SK-N-SH (cell line): ENCODE results near the gene PTPRD. TPM values are rescaled to one million over a fixed set of nuclear protein-coding genes. Genes with fewer than 3 reads are reported as not detected.

Experiments
- CTCF ChIA-PET: fragments of 300-600, 350-600 bp; formaldehyde crosslinking; extraction: SDS; loops from one replicate; lab custom pipeline; 2021; lab: Yijun Ruan, JAX
- POLR2A ChIA-PET: fragments of 350-600 bp; sonication (Branson Sonifier 250); formaldehyde crosslinking; extraction: SDS; loops from one replicate; lab custom pipeline; 2020; ENCODE audit warnings: antibody characterized with exemption, inconsistent platforms; lab: Yijun Ruan, JAX
- DNase-seq: peaks from one replicate; pipeline ENCODE4 v3.0.0; 2012
- H2AFZ ChIP-seq: fragments of 200-600 bp; sonication (generic); 2 replicates; pipeline ENCODE4 v1.8.1; 2016; ENCODE audit warnings: antibody characterized with exemption, mild to moderate bottlenecking, low read depth
- H3F3A ChIP-seq: fragments of 200-600 bp; sonication (generic); replicated peaks from 2 replicates; pipeline ENCODE3; 2016; ENCODE audit warnings: antibody characterized with exemption, mild to moderate bottlenecking; ENCODE audit not compliant: insufficient read depth
- H3K27ac ChIP-seq, 2 experiments: fragments of 200-500 bp in 1 of 2; fragments of 200-600 bp in 1 of 2; sonication (Bioruptor generic) in 1 of 2; sonication (generic), shearing (Covaris generic) in 1 of 2; 2 replicates each; pipeline versions ENCODE4 v1.5.1 to v1.6.1; 2014 to 2016; ENCODE audit warnings: low read depth in 2 of 2, inconsistent platforms in 1 of 2, low read length in 1 of 2, mild to moderate bottlenecking in 1 of 2, mixed read lengths in 1 of 2
- H3K27me3 ChIP-seq: fragments of 200-600 bp; sonication (generic), shearing (Covaris generic); 2 replicates; pipeline ENCODE4 v1.6.1; 2016; ENCODE audit warnings: mixed run types; ENCODE audit not compliant: insufficient read depth
- H3K36me3 ChIP-seq, 2 experiments: fragments of 200-500 bp in 1 of 2; fragments of 200-600 bp in 1 of 2; sonication (Bioruptor generic) in 1 of 2; sonication (generic) in 1 of 2; replicated peaks in 1 of 2; 2 replicates each; pipeline versions ENCODE3 to v1.5.1; 2014 to 2016; ENCODE audit warnings: low read length in 1 of 2, mild to moderate bottlenecking in 1 of 2; ENCODE audit not compliant: insufficient read depth in 2 of 2, control insufficient read depth in 1 of 2
- H3K4me1 ChIP-seq, 2 experiments: fragments of 200-500 bp in 1 of 2; fragments of 200-600 bp in 1 of 2; sonication (Bioruptor generic) in 1 of 2; sonication (generic), shearing (Covaris generic) in 1 of 2; 2 replicates each; pipeline versions ENCODE4 v1.5.1 to v1.6.1; 2014 to 2016; ENCODE audit warnings: low read depth in 1 of 2, low read length in 1 of 2, mixed run types in 1 of 2; ENCODE audit not compliant: insufficient read depth in 2 of 2, control insufficient read depth in 1 of 2
- H3K4me2 ChIP-seq: fragments of 200-600 bp; sonication (generic), shearing (Covaris generic); 2 replicates; pipeline ENCODE4 v1.6.1; 2017; ENCODE audit warnings: mixed run types
- H3K4me3 ChIP-seq, 2 experiments: fragments of 200-500 bp in 1 of 2; fragments of 200-600 bp in 1 of 2; sonication (Bioruptor generic) in 1 of 2; sonication (generic), shearing (Covaris generic) in 1 of 2; 2 replicates each; pipeline versions ENCODE4 v1.5.1 to v1.8.1; 2014 to 2016; ENCODE audit warnings: low read depth in 2 of 2, inconsistent platforms in 1 of 2, low read length in 1 of 2, mild to moderate bottlenecking in 1 of 2, mixed read lengths in 1 of 2, moderate library complexity in 1 of 2
- H3K79me2 ChIP-seq: fragments of 200-600 bp; sonication (generic); 2 replicates; pipeline ENCODE4 v1.8.1; 2017; ENCODE audit warnings: mild to moderate bottlenecking; ENCODE audit not compliant: insufficient read depth
- H3K9ac ChIP-seq: fragments of 200-600 bp; sonication (generic); 2 replicates; pipeline ENCODE4 v1.6.1; 2017; ENCODE audit warnings: mixed run types
- H3K9me2 ChIP-seq: fragments of 200-600 bp; sonication (generic); 2 replicates; pipeline ENCODE4 v1.6.1; 2017; ENCODE audit warnings: mixed run types
- H3K9me3 ChIP-seq: fragments of 200-600 bp; sonication (generic); 2 replicates; pipeline ENCODE4 v1.6.1; 2017; ENCODE audit warnings: mixed run types, mild to moderate bottlenecking, moderate library complexity
- H4K20me1 ChIP-seq: fragments of 200-600 bp; sonication (generic); 2 replicates; pipeline ENCODE4 v1.6.1; 2017; ENCODE audit warnings: mild to moderate bottlenecking, mixed run types; ENCODE audit not compliant: insufficient read depth
- CTCF ChIP-seq: fragments of 200-600 bp; sonication (generic); IDR thresholded peaks from 2 replicates; pipeline ENCODE4 v1.6.1; 2017; ENCODE audit warnings: antibody characterized with exemption, mild to moderate bottlenecking, moderate library complexity
- ELF1 ChIP-seq: IDR thresholded peaks from 2 replicates; pipeline ENCODE4 v1.4.0; 2012
- EP300 ChIP-seq, 2 experiments: IDR thresholded peaks; 2 replicates each; pipeline versions ENCODE4 v1.4.0 to v1.6.1; 2012; ENCODE audit warnings: borderline replicate concordance in 1 of 2, low read depth in 1 of 2, low read length in 1 of 2
- FOSL2 ChIP-seq: IDR thresholded peaks from 2 replicates; pipeline ENCODE4 v1.4.0; 2012; ENCODE audit warnings: low read depth, mild to moderate bottlenecking, moderate library complexity, borderline replicate concordance
- GATA2 ChIP-seq: sonication (generic); formaldehyde crosslinking; IDR thresholded peaks from 2 replicates; pipeline ENCODE4 v1.5.0; 2020; ENCODE audit warnings: mild to moderate bottlenecking, missing genetic modification reagents
- IRF3 ChIP-seq: fragments of 150-350 bp; IDR thresholded peaks from 2 replicates; pipeline ENCODE4 v1.6.1; 2016; ENCODE audit warnings: mild to moderate bottlenecking, low read depth, low read length
- JUND ChIP-seq: IDR thresholded peaks from 2 replicates; pipeline ENCODE4 v1.4.0; 2012
- NFIC ChIP-seq: IDR thresholded peaks from 2 replicates; pipeline ENCODE4 v1.4.0; 2012; ENCODE audit warnings: borderline replicate concordance
- NRF1 ChIP-seq: IDR thresholded peaks from 2 replicates; pipeline ENCODE4 v1.6.1; 2012; ENCODE audit warnings: low read depth, mild to moderate bottlenecking, low read length
- POLR2AphosphoS5 ChIP-seq: IDR thresholded peaks from 2 replicates; pipeline ENCODE4 v1.6.1; 2012; ENCODE audit warnings: low read depth, low read length
- RCOR1 ChIP-seq: fragments of 150-350 bp; IDR thresholded peaks from 2 replicates; pipeline ENCODE4 v1.6.1; 2017; ENCODE audit warnings: antibody characterized with exemption, low read length
- RXRA ChIP-seq: IDR thresholded peaks from 2 replicates; pipeline ENCODE4 v1.4.0; 2012; ENCODE audit warnings: low read depth, mild to moderate bottlenecking, borderline replicate concordance
- SMC3 ChIP-seq: IDR thresholded peaks from 2 replicates; pipeline ENCODE4 v1.6.1; 2012; ENCODE audit warnings: low read depth, low read length, improper control_type of control experiment
- TAF1 ChIP-seq: IDR thresholded peaks from 2 replicates; pipeline ENCODE4 v1.6.1; 2012; ENCODE audit warnings: low read depth, mild to moderate bottlenecking, low read length, moderate library complexity, borderline replicate concordance
- TEAD4 ChIP-seq: IDR thresholded peaks from 2 replicates; pipeline ENCODE4 v1.4.0; 2012; ENCODE audit warnings: mild to moderate bottlenecking, borderline replicate concordance; ENCODE audit not compliant: insufficient read depth
- USF1 ChIP-seq: IDR thresholded peaks from 2 replicates; pipeline ENCODE4 v1.4.0; 2012; ENCODE audit warnings: low read depth, borderline replicate concordance
- USF2 ChIP-seq: fragments of 150-350 bp; IDR thresholded peaks from 2 replicates; pipeline ENCODE4 v1.6.1; 2017; ENCODE audit warnings: antibody characterized with exemption, low read length, low read depth, borderline replicate concordance
- WGBS: methylation state at CpG from one replicate; pipeline ENCODE4 v1.1.6; 2017; ENCODE audit warnings: low lambda C conversion rate; 5-methylcytosine and 5-hydroxymethylcytosine counted together
- polyA plus RNA-seq, 3 experiments: library from polyadenylated mRNA; depleted of rRNA; stranded (reverse); fragments of >200 nt; gene quantifications; 2 replicates each; pipeline ENCODE4 v1.2.3, GENCODE V29; 2012
- TF ChIP-seq, protein P1 (sequence below): IDR thresholded peaks from 2 replicates; pipeline ENCODE4 v1.4.0; 2012; ENCODE audit warnings: low read depth, borderline replicate concordance

Gene PTPRD
- polyA plus RNA-seq, 1 of the 3 experiments (the other 2 are of a cell fraction), result 0.15 TPM

DNA sequence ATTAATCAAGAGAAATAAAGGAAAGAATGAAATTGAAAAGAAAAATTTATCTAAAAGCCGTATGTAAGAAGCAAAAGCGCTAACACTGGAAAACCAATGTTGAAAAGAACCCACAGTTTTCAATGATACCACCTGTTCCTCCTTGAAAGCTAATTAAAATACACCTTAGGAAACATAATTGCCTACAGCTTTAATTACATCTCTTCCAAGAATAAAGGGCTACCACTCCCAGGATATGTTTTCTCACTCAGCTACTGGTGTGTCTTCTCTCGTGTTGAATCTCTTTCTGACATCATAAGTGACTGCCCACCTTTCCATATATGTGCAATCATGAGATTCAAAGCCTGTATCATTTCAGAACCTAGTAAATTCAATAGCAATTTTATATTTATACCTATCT lies 1932.6 kb downstream of the PTPRD start:
- CTCF ChIA-PET, result interaction anchor here (1.1 kb wide), 1 partner anchor 16 kb away, joined by 3 read pairs; no protein-coding TSS in a partner anchor
- Histone ChIP-seq H3K36me3 (no peaks in the 10 kb centered on the region), H3K79me2 (no peaks in the 10 kb centered on the region), H4K20me1 (no peaks in the 10 kb centered on the region), H3K4me1 (no peaks in the 10 kb centered on the region; a peak in 1 of 4 replicates), H3K4me3 (no peak overlapping the region), H3K4me2 (no peak overlapping the region), H3K27me3 (no peaks in the 10 kb centered on the region), H3F3A (no peaks in the 10 kb centered on the region), H3K27ac (no peak overlapping the region), H3K9me2 (no peaks in the 10 kb centered on the region), H2AFZ (no peak overlapping the region), H3K9ac (no peak overlapping the region), H3K9me3 (no peaks in the 10 kb centered on the region)
- DNase-seq, result no peak
- POLR2A ChIA-PET, result no interaction called here
- 74% methylated on average over 3 of the region's 3 CpGs for WGBS
- TF ChIP-seq RXRA (no peak), USF1 (no peak), GATA2 (CRISPR knock-in tag) (no peak), IRF3 (no peak), ELF1 (no peak), TAF1 (no peak), FOSL2 (no peak), POLR2AphosphoS5 (no peak), NFIC (no peak), CTCF (no peak), SMC3 (no peak), USF2 (no peak), TEAD4 (no peak), JUND (no peak), NRF1 (no peak), EP300 (IDR thresholded peaks at IDR 0.05; ENCODE audit: borderline replicate concordance in 1 of 2, low read depth in 1 of 2, low read length in 1 of 2) (no peak), RCOR1 (no peak)
- TF ChIP-seq, protein P1, sequence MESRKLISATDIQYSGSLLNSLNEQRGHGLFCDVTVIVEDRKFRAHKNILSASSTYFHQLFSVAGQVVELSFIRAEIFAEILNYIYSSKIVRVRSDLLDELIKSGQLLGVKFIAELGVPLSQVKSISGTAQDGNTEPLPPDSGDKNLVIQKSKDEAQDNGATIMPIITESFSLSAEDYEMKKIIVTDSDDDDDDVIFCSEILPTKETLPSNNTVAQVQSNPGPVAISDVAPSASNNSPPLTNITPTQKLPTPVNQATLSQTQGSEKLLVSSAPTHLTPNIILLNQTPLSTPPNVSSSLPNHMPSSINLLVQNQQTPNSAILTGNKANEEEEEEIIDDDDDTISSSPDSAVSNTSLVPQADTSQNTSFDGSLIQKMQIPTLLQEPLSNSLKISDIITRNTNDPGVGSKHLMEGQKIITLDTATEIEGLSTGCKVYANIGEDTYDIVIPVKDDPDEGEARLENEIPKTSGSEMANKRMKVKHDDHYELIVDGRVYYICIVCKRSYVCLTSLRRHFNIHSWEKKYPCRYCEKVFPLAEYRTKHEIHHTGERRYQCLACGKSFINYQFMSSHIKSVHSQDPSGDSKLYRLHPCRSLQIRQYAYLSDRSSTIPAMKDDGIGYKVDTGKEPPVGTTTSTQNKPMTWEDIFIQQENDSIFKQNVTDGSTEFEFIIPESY, result no peak
